HG03432 (cell line): ENCODE data around the gene MAN1B1.
A peak's percentile ranks its signal among the peaks of the same experiment; 100 is the strongest.

ENCODE experiments used
- ATAC-seq: cut with Tn5 transposase; IDR thresholded peaks from one replicate; pipeline ENCODE4 v1.9.1; 2021; ENCODE audit warnings: mild to moderate bottlenecking, moderate library complexity; ENCODE audit not compliant: unreplicated experiment

MAN1B1 gene

DNA sequence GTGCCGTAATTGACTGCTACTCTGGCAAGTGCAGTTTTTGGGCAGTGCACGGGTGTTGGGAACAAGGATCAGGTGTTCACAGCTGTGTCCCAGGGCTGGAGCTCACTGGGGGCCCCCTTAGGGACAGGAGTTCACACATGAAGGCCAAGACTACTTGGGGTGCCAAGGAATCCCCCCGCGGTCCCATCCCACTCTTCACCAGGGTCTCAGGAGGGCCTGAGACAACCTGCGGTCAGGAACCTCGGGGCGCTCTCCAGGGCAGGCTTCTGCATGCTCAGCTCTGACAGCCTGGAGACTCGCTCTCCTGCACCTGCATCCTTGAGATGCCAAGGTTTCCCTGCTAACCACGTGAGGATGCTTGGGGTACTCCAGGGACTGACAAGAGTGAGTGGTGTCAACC lies 2.3 kb upstream of the MAN1B1 start:
- no peak for ATAC-seq

DNA sequence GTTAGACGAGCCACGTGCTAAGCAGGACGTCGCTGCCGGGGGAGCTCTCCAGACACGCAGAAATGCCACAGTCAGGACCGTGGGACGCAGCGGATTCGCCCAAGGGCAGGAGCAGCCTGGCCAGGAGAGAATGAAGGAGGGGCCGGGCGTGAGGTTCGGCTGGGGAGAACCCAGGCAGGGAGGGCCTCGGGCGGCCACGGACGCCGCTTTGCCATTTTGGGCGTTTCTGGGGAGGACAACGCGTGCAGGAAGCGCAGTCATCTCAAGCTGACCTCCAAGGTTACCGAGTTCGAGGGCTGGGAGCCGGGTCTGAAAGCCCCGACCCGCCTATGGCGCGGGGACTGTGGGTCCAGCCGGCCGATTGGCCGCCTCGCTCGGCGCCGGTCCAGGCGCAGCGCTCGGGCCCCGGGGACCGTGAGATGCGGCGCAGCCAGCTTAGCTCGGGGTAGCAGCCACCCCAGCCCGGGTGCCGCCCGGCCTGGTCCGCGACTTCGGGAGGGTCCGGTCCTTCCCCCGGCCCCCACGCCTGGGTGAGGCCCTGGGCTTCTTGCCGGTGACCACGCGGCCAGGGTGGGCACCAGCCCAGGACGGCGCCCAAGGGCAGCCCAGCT lies 760 bp upstream of the MAN1B1 start:
- peak; percentile 7 for ATAC-seq

DNA sequence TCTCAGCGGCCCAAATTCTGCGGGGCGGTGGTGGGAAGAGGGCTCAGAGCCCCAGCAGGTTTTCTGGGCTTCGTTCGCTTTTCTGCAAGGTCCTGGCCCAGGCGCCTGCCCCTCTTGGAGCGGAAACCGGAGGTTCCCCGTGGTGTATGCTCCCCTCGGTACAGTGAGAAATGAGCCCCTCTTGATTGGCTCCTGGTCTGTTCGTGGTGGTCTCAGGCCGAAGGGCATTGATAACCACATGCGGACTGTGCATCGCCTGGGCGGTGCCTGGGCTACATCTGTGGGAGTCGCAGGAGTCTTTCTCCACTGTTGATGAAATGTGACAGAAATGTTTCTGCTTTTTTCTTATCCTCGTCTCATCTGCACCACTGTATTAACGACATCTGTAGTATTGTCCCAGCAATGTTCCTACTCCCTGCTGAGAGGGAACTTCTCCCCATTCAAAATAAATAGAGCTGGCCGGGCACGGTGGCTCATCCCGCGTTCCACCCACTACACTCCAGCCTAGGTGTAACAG lies 682 bp downstream of the MAN1B1 start:
- ATAC-seq: no peak

DNA sequence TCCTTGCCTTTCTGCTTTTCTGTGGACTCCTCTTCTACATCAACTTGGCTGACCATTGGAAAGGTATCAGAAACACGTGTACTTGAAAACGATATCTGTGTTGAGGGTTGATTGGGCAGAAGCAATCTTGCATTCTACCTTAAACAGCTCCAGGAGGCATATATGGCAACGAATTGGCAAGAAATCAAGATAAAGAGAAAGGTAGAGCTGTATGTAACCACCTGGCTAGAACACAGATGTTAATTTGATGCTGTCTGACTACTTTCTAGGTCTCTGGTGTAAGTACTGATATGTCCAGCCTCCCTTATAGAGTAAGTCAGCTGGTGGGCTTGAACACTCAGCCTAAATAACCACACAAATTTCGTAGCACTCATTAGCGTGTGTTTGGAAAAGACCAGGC lies 1.3 kb downstream of the MAN1B1 start:
- no peak for ATAC-seq

DNA sequence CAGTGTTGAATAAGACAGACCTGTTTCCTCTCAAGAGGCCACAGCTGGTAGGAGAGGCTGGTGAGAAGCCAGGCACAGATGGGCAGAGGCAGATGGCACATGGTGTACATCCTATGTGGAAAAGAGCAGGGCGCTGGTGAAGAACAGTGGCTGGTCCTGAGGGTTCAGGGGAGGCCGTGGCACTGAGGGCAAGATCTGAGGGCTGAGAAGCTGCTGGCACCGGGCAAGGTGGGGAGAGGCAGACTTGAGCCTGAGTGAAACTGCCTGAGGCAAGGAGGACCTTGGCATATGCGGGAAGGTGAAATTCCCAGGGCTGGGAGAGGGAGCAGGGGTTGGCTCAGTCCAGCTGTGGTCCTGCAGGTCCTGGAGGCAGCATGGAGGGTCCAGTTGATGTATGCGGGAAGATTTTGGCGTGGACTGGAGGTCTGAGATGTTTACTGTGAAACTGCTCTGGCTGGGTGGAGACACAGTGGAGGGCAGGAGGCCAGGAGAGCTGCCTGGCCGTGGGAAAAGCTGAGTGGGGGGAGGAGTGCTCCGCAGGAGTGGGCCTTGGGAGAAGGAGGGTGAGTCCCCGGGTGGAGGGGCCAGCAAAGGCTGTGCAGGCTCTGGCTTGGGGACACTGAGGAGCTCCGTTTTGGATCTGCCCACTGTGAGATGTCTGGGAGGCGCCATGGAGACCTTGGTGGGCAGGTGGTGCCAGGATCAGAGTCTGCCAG lies 2.6 kb downstream of the MAN1B1 start:
- no peak for ATAC-seq

DNA sequence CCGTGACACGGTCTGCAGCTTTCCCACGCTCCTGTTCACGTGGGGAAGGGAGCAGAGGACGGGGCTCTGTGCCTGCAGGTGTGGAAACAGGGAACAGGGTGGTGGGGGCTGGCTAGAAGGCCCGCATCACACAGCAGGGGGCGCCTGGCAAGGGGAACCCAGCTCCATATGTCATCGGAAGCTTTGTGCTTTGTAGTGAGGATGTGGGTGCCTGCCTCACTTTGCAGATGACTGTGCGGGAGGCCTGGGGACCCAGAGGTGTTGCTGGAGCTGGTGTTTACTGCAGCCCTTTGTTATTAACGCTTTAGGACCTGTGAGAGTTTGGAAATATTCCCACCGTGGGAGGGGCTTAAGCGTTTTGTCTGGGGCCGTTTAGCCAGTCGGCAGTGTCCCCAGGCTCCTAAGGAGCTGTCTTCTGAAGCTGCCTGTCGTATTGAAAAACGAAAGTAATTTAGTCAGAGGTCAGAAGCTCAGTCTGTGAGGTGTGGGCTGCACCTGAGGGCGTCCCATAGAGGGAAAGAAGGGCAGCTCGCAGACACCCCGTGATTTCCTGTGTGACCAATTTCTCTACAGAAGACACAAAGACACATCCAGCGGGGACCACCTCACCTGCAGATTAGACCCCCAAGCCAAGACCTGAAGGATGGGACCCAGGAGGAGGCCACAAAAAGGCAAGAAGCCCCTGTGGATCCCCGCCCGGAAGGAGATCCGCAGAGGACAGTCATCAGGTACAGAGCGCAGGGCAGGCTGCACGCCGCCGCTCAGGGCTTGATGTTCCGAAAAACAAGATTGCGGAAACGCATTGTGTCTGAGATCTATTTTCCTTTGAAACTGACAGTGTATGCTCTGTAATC lies 9.1 kb downstream of the MAN1B1 start:
- ATAC-seq: peak; percentile 86

DNA sequence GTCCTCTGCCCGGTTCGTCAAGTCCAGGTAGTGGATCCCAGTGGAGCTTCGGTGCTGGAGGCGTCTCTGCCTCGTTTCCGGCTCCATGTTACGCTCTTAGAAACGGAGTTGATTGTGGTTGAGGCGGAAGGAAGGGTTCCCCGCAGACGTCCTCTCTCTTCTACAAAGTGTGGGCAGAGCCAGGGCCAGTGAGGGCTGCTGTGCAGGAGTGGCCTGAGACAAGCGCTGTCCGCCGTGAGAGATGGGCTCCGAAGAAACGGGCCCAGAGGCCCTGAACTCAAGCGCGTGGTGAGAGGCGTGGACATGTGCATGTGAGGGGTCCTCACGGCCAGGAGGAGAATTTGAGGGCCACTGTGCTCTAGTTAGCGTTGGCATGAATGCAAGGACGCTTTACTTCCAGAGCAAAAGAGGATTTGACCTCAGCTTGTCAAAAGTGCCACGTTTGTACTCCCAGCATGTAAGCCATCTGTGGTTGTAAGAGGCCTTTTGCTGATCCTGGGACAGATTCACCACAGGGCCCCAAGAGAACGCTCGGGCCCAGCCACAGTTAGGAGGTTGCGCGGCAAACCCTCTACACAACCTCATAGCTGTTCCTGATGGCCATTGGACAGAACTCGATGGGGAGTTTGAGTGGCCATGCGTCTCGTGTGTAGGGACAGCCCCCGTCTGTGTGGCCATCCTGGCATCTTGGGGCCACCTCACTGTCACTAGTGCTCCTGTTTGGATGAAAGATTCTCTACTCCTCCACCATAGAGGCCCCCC lies 10.2 kb downstream of the MAN1B1 start:
- no peak for ATAC-seq

DNA sequence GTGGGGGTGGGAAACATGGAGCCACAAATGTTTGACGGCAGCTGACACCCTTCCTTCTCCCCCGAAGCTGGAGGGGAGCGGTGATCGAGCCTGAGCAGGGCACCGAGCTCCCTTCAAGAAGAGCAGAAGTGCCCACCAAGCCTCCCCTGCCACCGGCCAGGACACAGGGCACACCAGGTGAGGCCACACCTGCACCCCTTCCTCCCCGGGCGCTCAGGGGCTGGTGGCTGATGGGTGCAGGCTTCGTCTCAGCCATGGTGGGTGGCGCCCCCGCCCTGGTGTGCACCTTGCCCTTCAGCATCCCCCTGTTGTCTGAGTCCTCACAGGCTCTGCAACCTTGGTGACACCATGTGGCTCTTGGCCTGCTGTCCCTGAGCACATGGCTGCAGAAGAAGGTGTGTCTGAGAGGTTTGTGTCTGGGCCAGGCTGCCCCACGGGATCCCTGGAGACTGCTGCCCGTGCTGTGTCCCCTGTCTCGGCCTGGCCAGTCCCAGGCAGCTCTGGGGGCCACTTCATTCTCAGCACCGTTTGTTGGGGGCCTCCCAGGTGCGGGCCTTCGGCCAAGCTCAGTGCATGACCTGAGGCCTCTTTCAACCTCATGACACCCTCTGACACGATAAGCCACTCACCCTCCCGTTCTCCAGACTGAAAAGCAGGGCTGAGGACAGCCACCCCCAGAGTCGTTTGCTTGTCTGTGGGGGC lies 11.1 kb downstream of the MAN1B1 start:
- no peak for ATAC-seq

DNA sequence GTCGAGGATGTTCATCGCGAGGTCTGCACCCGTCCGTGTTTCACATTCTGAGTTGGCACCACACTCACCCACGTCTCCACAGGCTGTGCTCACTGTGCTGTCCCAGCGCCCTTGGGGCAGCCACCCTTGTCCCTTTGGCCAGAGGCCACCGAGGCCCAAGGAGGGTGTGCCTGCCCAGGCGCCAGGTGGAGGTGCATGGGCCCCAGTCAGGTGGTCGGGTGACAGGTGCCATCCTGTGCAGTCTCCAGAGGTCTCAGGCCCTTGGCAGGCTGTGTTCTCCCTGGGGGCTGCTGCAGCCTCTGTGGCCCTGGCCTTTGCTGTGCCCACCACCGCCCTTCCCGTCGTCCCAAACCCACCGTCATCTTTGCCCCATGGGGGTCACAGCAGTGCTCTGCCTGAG lies 12.4 kb downstream of the MAN1B1 start:
- no peak for ATAC-seq

DNA sequence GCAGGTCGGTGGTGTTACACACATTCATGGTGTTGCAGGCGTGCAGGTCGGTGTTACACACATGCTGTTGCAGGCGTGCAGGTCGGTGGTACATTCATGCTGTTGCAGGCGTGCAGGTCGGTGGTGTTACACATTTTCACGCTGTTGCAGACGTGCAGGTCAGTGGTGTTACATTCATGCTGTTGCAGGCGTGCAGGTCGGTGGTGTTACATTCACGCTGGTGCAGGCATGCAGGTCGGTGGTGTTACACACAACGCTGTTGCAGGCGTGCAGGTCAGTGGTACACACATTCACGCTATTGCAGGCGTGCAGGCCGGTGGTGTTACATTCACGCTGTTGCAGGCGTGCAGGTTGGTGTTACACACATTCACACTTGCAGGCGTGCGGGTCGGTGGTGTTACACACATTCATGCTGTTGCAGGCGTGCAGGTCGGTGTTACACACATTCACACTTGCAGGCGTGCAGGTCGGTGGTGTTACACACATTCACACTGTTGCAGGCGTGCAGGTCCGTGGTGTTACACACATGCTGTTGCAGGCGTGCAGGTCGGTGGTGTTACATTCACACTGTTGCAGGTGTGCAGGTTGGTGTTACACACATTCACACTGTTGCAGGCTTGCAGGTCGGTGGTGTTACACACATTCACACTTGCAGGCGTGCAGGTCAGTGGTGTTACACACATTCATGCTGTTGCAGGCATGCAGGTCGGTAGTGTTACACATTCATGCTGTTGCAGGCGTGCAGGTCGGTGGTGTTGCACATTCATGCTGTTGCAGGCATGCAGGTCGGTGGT lies 16.6 kb downstream of the MAN1B1 start:
- ATAC-seq: no peak

DNA sequence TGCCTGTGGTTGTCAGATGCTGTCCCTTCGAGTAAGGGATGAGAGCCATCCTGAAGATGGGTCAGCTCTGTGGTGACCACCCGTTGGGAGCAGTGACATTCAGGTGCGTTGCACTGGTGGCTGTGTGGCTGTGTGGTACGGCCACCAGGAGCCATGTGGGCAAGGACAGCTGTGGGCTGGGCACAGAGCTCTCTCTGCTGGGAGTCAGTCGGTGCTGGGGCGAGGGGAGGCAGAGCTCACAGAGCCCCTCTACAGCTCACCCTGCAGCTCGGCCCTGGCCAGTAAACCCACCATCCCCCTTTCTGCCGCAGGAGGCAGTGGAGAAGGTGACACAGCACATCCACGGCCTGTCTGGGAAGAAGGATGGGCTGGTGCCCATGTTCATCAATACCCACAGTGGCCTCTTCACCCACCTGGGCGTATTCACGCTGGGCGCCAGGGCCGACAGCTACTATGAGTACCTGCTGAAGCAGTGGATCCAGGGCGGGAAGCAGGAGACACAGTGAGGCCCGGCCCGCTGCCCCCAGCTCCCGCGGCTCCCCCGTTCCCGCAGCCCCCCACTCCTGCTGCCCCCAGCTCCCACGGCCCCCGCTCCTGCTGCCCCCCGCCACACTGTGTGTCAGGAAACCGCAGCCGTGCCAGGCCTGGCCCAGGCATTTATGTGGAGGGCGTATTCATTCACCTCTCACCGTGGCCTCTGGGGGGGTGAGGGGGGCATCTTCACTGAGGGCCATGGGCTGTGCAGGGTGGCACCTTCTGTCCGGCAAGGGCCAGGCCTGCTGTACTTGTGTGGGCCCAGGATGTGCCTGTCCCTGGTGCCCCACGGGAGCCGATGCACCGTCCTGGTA lies 19.3 kb downstream of the MAN1B1 start:
- no peak for ATAC-seq

DNA sequence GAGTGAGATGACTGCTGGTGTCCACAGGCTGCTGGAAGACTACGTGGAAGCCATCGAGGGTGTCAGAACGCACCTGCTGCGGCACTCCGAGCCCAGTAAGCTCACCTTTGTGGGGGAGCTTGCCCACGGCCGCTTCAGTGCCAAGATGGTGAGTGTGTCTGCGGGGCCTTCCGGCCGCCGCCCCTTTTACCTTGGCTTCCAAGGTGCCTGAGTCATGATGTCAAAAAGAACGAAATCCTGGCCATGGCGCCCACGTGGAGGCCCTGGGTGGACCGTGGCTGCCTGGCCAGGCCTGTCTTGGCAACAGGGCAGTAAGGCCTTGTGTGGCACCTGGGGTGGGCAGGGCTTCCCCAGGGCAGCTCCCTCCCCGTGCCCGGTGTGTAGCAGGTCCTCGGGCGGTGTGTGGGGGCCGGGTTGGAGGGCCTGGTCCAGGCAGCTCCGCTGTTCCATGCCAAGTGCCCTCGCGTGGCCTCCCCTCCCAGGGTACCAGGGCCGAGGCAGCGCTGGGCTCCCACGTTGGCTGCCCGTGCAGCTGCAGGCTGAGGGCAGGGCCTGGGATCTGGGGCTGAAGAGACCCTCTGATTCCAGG lies 20.0 kb downstream of the MAN1B1 start:
- no peak for ATAC-seq

DNA sequence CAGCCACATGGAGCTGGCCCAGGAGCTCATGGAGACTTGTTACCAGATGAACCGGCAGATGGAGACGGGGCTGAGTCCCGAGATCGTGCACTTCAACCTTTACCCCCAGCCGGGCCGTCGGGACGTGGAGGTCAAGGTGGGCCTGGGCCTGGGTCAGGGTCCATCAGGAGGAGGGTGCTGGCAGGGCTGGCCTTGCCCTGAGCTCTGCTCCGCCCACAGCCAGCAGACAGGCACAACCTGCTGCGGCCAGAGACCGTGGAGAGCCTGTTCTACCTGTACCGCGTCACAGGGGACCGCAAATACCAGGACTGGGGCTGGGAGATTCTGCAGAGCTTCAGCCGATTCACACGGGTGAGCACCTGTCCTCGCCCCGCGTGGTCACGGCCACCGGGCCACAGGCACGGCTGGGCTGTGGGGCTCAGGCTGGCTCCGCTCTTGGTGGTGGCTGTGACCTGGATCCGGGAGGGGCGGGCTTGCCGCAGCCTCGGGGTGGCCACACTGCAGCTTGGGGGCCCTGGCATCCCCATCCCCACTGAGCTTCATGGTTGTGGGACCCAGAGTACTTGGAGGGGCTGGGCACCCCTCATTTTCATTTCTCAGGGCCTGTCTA lies 20.6 kb downstream of the MAN1B1 start:
- no peak for ATAC-seq

DNA sequence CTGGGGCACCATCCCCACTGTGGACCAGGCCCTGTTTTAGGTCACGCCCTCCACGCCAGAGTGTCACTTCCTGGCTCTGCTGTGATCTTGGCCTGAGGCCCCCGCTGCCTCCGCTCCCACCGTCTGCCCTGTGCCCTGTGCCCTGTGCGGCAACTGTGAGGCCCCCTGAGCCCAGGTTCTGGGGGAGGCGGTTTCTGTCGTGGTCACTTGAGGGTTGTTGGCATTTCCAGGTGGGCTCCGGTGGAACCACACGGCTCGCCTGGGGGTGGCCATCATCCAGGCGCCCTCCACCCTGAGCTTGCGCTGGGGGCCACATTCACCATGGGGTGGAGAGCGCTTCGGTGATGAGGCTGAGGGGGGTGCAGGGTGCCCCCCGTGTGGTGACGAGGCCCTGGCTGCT lies 21.2 kb downstream of the MAN1B1 start:
- ATAC-seq: no peak

DNA sequence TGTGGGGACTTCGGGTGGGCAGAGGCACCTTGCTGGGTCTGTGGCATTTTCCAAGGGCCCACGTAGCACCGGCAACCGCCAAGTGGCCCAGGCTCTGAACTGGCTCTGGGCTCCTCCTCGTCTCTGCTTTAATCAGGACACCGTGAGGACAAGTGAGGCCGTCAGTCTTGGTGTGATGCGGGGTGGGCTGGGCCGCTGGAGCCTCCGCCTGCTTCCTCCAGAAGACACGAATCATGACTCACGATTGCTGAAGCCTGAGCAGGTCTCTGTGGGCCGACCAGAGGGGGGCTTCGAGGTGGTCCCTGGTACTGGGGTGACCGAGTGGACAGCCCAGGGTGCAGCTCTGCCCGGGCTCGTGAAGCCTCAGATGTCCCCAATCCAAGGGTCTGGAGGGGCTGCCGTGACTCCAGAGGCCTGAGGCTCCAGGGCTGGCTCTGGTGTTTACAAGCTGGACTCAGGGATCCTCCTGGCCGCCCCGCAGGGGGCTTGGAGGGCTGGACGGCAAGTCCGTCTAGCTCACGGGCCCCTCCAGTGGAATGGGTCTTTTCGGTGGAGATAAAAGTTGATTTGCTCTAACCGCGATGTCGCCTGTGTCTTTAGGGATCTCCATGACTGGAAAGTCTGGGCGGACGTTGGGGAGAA lies 21.9 kb downstream of the MAN1B1 start:
- ATAC-seq: no peak

DNA sequence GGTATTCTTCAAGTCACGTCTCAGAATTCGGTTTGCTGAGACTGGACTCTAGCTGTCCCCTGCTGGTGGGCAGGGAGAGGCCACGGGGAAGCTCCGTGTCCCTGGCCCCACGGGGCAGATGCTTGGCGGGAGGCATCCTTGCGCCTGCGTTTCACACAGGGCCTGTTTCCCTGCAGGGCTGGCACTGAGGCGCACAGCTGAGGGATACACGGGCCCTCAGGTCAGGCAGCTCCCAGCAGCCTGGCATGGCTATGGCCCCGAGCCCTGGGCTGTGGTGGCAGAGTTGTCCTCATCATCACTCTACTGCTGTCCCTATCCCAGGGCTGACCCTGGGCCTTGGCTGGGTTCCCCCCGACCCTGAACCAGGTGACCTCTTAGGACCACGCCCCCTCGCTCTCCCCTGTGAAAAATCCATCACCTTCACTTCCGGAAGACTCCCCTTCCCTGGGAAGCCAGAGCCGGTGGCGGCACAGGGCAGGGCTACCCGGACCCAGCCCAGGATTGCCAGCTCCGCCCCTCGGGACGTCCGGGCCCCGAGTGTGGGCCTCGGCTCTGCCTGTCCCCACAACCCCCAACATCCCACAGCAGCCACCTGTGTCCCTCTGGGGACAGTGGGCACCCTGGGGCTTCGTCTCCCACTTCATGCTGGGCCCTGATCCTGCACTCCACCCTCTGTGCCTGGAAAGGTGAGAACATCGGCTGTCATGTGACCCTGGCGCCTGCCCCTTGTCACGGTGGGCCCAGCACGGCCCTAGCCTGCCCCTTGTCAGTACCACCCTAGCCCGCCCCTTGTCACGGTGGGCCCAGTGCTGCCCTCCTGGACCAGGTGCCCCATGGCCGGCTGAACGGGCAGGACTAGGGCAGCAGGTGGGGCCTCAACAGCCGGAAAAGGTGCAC lies 22.7 kb downstream of the MAN1B1 start:
- ATAC-seq: no peak
